HEK293 (cell line): ENCODE results near the gene AP2A1.
A peak's percentile ranks its signal among the peaks of the same experiment; 100 is the strongest.

Source experiments
- CTCF ChIA-PET: fragments of 350-600 bp; formaldehyde crosslinking; extraction: SDS; loops from one replicate; lab custom pipeline; 2021; ENCODE audit warnings: antibody characterized with exemption; lab: Yijun Ruan, JAX
- POLR2A ChIA-PET: fragments of 300-600 bp; formaldehyde crosslinking; extraction: SDS; loops from one replicate; lab custom pipeline; 2020; ENCODE audit warnings: antibody characterized with exemption, inconsistent platforms; lab: Yijun Ruan, JAX
- H3K27ac ChIP-seq: fragments of 200-500 bp; sonication (Bioruptor generic); 2 replicates; pipeline ENCODE4 v1.5.1; 2014; ENCODE audit warnings: low read depth, low read length, control low read depth, inconsistent platforms; ENCODE audit errors: extremely low read depth
- H3K36me3 ChIP-seq, 2 experiments: fragments of 200-500 bp in 1 of 2; sonication (Bioruptor generic) in 1 of 2; 1 replicate in 1 of 2; 2 replicates in 1 of 2; pipeline ENCODE4 v1.5.1; 2014 to 2017; ENCODE audit warnings: inconsistent platforms in 2 of 2, low read length in 2 of 2; ENCODE audit not compliant: control insufficient read depth in 2 of 2, insufficient read depth in 1 of 2
- H3K4me1 ChIP-seq: fragments of 200-500 bp; sonication (Bioruptor generic); 2 replicates; pipeline ENCODE4 v1.5.1; 2014; ENCODE audit warnings: mild to moderate bottlenecking, low read length, inconsistent platforms; ENCODE audit not compliant: control insufficient read depth, insufficient read depth
- H3K4me3 ChIP-seq: 2 replicates; pipeline ENCODE4 v1.5.1; 2011; ENCODE audit warnings: low read depth, mild to moderate bottlenecking, control low read depth, low read length, moderate library complexity
- H3K9me3 ChIP-seq: fragments of 200-500 bp; sonication (Bioruptor generic); 2 replicates; pipeline ENCODE4 v1.5.1; 2014; ENCODE audit warnings: low read depth, low read length, inconsistent platforms; ENCODE audit not compliant: control insufficient read depth, insufficient read depth
- IKZF3 ChIP-seq: fragments of 450-650 bp; IDR thresholded peaks from 2 replicates; pipeline ENCODE4 v1.5.0; 2018; ENCODE audit warnings: missing biosample characterization, mild to moderate bottlenecking, missing genetic modification characterization, moderate library complexity
- PRDM1 ChIP-seq: fragments of 450-650 bp; formaldehyde crosslinking; IDR thresholded peaks from 2 replicates; pipeline ENCODE4; 2016; ENCODE audit warnings: missing biosample characterization, missing genetic modification characterization
- SP3 ChIP-seq: fragments of 450-650 bp; formaldehyde crosslinking; IDR thresholded peaks from 2 replicates; pipeline ENCODE4 v1.5.1; 2016; ENCODE audit warnings: missing biosample characterization, missing genetic modification characterization
- YY1 ChIP-seq: fragments of 450-650 bp; formaldehyde crosslinking; IDR thresholded peaks from 2 replicates; pipeline ENCODE4 v1.5.1; 2018; ENCODE audit warnings: missing biosample characterization, missing genetic modification characterization
- ZNF132 ChIP-seq: fragments of 450-650 bp; formaldehyde crosslinking; IDR thresholded peaks from 2 replicates; pipeline ENCODE4 v1.5.1; 2017; ENCODE audit warnings: missing biosample characterization, missing genetic modification characterization, borderline replicate concordance
- ZNF155 ChIP-seq: fragments of 450-650 bp; formaldehyde crosslinking; IDR thresholded peaks from 2 replicates; pipeline ENCODE4 v1.5.1; 2016; ENCODE audit warnings: missing biosample characterization, missing genetic modification characterization
- ZNF174 ChIP-seq: fragments of 450-650 bp; formaldehyde crosslinking; IDR thresholded peaks from 2 replicates; pipeline ENCODE4 v1.5.0; 2017; ENCODE audit warnings: missing biosample characterization, mild to moderate bottlenecking, missing genetic modification characterization
- ZNF2 ChIP-seq: fragments of 450-650 bp; formaldehyde crosslinking; IDR thresholded peaks from 2 replicates; pipeline ENCODE4 v1.5.1; 2016; ENCODE audit warnings: missing biosample characterization, missing genetic modification characterization
- ZNF214 ChIP-seq: fragments of 450-650 bp; formaldehyde crosslinking; IDR thresholded peaks from 2 replicates; pipeline ENCODE4 v1.5.1; 2017; ENCODE audit warnings: missing biosample characterization, mild to moderate bottlenecking, missing genetic modification characterization, borderline replicate concordance
- ZNF239 ChIP-seq: fragments of 450-650 bp; formaldehyde crosslinking; IDR thresholded peaks from 2 replicates; pipeline ENCODE4 v1.5.1; 2016; ENCODE audit warnings: missing biosample characterization, missing genetic modification characterization
- ZNF324 ChIP-seq: fragments of 450-650 bp; formaldehyde crosslinking; IDR thresholded peaks from 2 replicates; pipeline ENCODE4 v1.5.1; 2016; ENCODE audit warnings: missing biosample characterization, missing genetic modification characterization
- ZNF350 ChIP-seq: fragments of 450-650 bp; formaldehyde crosslinking; IDR thresholded peaks from 2 replicates; pipeline ENCODE4 v1.5.0; 2017; ENCODE audit warnings: missing biosample characterization, mild to moderate bottlenecking, missing genetic modification characterization
- ZNF37A ChIP-seq: fragments of 450-650 bp; IDR thresholded peaks from 2 replicates; pipeline ENCODE4 v1.5.1; 2018; ENCODE audit warnings: missing biosample characterization, missing genetic modification characterization
- ZNF416 ChIP-seq: fragments of 450-650 bp; formaldehyde crosslinking; IDR thresholded peaks from 2 replicates; pipeline ENCODE4 v1.5.1; 2016; ENCODE audit warnings: missing biosample characterization, missing genetic modification characterization
- ZNF426 ChIP-seq: fragments of 450-650 bp; formaldehyde crosslinking; IDR thresholded peaks from 2 replicates; pipeline ENCODE4 v1.5.1; 2017; ENCODE audit warnings: missing biosample characterization, missing genetic modification characterization, mild to moderate bottlenecking, inconsistent platforms, moderate library complexity
- ZNF501 ChIP-seq: fragments of 450-650 bp; formaldehyde crosslinking; IDR thresholded peaks from 2 replicates; pipeline ENCODE4 v1.5.1; 2016; ENCODE audit warnings: missing biosample characterization, missing genetic modification characterization
- ZNF514 ChIP-seq: fragments of 450-650 bp; formaldehyde crosslinking; IDR thresholded peaks from 2 replicates; pipeline ENCODE4 v1.5.1; 2016; ENCODE audit warnings: missing biosample characterization, missing genetic modification characterization
- ZNF558 ChIP-seq: fragments of 450-650 bp; formaldehyde crosslinking; IDR thresholded peaks from 2 replicates; pipeline ENCODE4 v1.5.1; 2016; ENCODE audit warnings: missing biosample characterization, missing genetic modification characterization
- ZNF596 ChIP-seq: fragments of 450-650 bp; IDR thresholded peaks from 2 replicates; pipeline ENCODE4 v1.5.0; 2018; ENCODE audit warnings: missing biosample characterization, mild to moderate bottlenecking, missing genetic modification characterization, moderate library complexity
- ZNF600 ChIP-seq: fragments of 450-650 bp; formaldehyde crosslinking; IDR thresholded peaks from 2 replicates; pipeline ENCODE4 v1.5.1; 2016; ENCODE audit warnings: missing biosample characterization, missing genetic modification characterization
- ZNF629 ChIP-seq: fragments of 450-650 bp; formaldehyde crosslinking; IDR thresholded peaks from 2 replicates; pipeline ENCODE4 v1.5.1; 2017; ENCODE audit warnings: missing biosample characterization, missing genetic modification characterization
- ZNF777 ChIP-seq: fragments of 450-650 bp; formaldehyde crosslinking; IDR thresholded peaks from 2 replicates; pipeline ENCODE4 v1.5.1; 2017; ENCODE audit warnings: missing biosample characterization, missing genetic modification characterization, borderline replicate concordance
- TF ChIP-seq, protein P1 (sequence below): fragments of 450-650 bp; formaldehyde crosslinking; conservative IDR thresholded peaks from 2 replicates; pipeline ENCODE4 v1.5.1; 2016; ENCODE audit warnings: low read depth, missing biosample characterization, missing genetic modification characterization
- TF ChIP-seq, protein P2 (sequence below): fragments of 450-650 bp; formaldehyde crosslinking; IDR thresholded peaks from 2 replicates; pipeline ENCODE4 v1.5.1; 2017; ENCODE audit warnings: missing biosample characterization, missing genetic modification characterization
- TF ChIP-seq, protein P3 (sequence below): fragments of 450-650 bp; formaldehyde crosslinking; IDR thresholded peaks from 2 replicates; pipeline ENCODE4 v1.5.1; 2016; ENCODE audit warnings: missing biosample characterization, missing genetic modification characterization

The AP2A1 gene

DNA sequence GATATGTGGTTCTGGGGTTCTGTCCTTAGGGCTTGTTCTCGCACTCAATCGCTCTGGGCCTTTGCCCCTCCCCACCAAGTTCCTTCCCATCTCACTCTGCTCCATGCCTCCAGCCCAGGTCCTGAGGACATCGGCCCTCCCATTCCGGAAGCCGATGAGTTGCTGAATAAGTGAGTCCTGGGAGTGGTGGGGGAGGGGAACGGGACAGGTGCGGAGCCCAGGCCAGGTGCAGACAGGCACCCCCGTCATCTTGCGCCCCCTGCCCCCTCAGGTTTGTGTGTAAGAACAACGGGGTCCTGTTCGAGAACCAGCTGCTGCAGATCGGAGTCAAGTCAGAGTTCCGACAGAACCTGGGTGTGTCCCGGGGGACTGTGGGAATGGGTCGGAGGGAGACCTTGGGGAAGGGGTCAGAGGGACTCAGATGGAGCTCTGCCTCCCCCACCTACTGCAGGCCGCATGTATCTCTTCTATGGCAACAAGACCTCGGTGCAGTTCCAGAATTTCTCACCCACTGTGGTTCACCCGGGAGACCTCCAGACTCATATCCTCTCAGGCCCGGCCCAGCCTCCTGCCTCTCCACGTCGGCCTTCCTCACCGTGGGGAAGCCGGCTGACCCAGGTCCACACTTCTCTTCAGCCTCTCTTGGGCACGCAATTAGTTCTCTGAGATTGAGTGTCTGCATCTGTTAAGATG is 36.2 kb downstream of the AP2A1 start:
- H3K36me3 ChIP-seq = peaks cover 21 to 71% of the 10 kb centered on the region in 2 experiments; a peak in 2 of 3 replicates
- ChIA-PET POLR2A (interaction anchor here (0.6 to 1.0 kb wide), 2 partner anchors 10 to 32 kb away, joined by 3 to 7 read pairs; partner anchors contain the start of gene FUZ), CTCF (interaction anchor here (0.7 to 1.5 kb wide), 2 partner anchors 14 to 69 kb away, joined by 3 read pairs; no protein-coding TSS in a partner anchor)
- TF ChIP-seq ZNF514 (tag by site-specific recombination) (no peak), ZNF426 (tag by site-specific recombination) (no peak), ZNF324 (tag by site-specific recombination) (no peak)
- TF ChIP-seq, protein P1, sequence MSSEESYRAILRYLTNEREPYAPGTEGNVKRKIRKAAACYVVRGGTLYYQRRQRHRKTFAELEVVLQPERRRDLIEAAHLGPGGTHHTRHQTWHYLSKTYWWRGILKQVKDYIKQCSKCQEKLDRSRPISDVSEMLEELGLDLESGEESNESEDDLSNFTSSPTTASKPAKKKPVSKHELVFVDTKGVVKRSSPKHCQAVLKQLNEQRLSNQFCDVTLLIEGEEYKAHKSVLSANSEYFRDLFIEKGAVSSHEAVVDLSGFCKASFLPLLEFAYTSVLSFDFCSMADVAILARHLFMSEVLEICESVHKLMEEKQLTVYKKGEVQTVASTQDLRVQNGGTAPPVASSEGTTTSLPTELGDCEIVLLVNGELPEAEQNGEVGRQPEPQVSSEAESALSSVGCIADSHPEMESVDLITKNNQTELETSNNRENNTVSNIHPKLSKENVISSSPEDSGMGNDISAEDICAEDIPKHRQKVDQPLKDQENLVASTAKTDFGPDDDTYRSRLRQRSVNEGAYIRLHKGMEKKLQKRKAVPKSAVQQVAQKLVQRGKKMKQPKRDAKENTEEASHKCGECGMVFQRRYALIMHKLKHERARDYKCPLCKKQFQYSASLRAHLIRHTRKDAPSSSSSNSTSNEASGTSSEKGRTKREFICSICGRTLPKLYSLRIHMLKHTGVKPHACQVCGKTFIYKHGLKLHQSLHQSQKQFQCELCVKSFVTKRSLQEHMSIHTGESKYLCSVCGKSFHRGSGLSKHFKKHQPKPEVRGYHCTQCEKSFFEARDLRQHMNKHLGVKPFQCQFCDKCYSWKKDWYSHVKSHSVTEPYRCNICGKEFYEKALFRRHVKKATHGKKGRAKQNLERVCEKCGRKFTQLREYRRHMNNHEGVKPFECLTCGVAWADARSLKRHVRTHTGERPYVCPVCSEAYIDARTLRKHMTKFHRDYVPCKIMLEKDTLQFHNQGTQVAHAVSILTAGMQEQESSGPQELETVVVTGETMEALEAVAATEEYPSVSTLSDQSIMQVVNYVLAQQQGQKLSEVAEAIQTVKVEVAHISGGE = no peak
- H3K4me3 ChIP-seq = no peak overlapping the region
- no peaks in the 10 kb centered on the region for H3K9me3 ChIP-seq
- peak overlapping the region; percentile 31; the same call in 1 of the 2 replicates for H3K27ac ChIP-seq
- no peaks in the 10 kb centered on the region for H3K4me1 ChIP-seq

DNA sequence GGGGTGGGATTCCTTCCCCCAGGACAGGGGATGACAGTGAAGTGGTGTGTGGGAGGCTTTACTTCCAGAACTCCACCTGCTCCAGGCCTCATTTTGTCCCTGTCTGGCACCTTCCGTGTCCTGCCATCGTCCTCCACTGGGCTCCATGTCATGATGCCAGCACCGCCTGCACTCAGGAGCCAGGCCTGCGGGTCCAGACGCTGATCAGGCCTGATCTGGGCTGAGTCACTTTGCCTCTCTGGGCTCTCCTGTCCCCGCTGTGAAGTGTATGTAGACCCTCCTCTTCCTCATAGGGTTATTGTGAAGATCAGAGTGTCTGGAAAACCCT is 36.7 kb downstream of the AP2A1 start:
- TF ChIP-seq ZNF600 (tag by site-specific recombination) (no peak), ZNF37A (tag by site-specific recombination) (no peak), ZNF239 (tag by site-specific recombination) (no peak), ZNF777 (no peak), ZNF501 (tag by site-specific recombination) (no peak), SP3 (no peak)
- TF ChIP-seq, protein P2, sequence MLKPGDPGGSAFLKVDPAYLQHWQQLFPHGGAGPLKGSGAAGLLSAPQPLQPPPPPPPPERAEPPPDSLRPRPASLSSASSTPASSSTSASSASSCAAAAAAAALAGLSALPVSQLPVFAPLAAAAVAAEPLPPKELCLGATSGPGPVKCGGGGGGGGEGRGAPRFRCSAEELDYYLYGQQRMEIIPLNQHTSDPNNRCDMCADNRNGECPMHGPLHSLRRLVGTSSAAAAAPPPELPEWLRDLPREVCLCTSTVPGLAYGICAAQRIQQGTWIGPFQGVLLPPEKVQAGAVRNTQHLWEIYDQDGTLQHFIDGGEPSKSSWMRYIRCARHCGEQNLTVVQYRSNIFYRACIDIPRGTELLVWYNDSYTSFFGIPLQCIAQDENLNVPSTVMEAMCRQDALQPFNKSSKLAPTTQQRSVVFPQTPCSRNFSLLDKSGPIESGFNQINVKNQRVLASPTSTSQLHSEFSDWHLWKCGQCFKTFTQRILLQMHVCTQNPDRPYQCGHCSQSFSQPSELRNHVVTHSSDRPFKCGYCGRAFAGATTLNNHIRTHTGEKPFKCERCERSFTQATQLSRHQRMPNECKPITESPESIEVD (tag by site-specific recombination) = no peak
- Histone ChIP-seq H3K9me3 (no peaks in the 10 kb centered on the region), H3K27ac (peak overlapping the region; percentile 31; the same call in 1 of the 2 replicates), H3K36me3 (peaks cover 21 to 71% of the 10 kb centered on the region in 2 experiments; a peak in 2 of 3 replicates), H3K4me1 (no peaks in the 10 kb centered on the region), H3K4me3 (no peak overlapping the region)
- POLR2A ChIA-PET = interaction anchor here (0.6 to 1.9 kb wide), 2 partner anchors 33 to 41 kb away, joined by 5 to 7 read pairs; no protein-coding TSS in a partner anchor
- CTCF ChIA-PET = interaction anchor here (0.6 to 1.5 kb wide), 2 partner anchors 14 to 144 kb away, joined by 3 read pairs; no protein-coding TSS in a partner anchor

DNA sequence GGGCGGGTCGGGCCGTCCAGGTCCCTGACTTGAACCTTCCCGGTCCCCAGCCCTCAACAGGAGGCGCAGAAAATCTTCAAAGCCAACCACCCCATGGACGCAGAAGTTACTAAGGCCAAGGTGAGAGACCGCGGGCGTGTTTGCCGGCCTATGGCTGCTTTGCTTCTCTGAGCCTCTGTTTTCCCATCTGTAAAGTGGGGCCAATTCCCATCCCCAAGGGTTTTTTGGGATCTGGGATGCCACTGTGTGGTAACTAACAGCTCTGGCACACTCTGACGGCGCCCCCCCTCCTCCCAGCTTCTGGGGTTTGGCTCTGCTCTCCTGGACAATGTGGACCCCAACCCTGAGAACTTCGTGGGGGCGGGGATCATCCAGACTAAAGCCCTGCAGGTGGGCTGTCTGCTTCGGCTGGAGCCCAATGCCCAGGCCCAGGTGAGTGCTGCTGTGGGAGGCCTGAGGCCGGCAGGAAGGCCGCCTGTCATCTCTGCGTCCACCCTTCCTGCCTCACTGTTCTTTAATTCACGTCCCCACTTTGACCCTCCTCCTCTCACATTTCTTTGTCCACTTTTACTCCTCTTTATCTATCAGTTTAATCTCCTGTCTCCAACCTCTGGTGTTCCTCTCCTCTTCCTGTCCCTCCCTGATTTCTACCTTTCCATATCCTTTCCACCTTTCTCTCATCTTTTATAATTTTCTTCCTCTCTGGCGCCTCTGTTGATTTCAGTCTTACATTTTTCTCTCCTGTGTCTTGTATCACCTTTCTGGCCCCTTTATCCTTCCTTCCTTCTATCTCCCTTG is 39.2 kb downstream of the AP2A1 start:
- Histone ChIP-seq H3K4me1 (no peaks in the 10 kb centered on the region; the same call in 1 of the 2 replicates), H3K4me3 (no peak overlapping the region), H3K36me3 (peaks cover 15 to 58% of the 10 kb centered on the region in 2 experiments; a peak in 2 of 3 replicates), H3K9me3 (no peaks in the 10 kb centered on the region), H3K27ac (no peak overlapping the region)
- CTCF ChIA-PET = interaction anchor here (0.5 to 1.6 kb wide), 3 partner anchors 27 to 57 kb away, joined by 3 to 5 read pairs (median 3); no protein-coding TSS in a partner anchor
- POLR2A ChIA-PET = interaction anchor here (1.2 to 1.3 kb wide), 2 partner anchors 39 to 106 kb away, joined by 3 to 5 read pairs; partner anchors contain the start of gene AP2A1
- TF ChIP-seq PRDM1 (tag by site-specific recombination) = peak; percentile 96
- TF ChIP-seq IKZF3 (tag by site-specific recombination) = no peak
- TF ChIP-seq ZNF416 (tag by site-specific recombination) = no peak
- TF ChIP-seq ZNF132 = no peak
- no peak for TF ChIP-seq ZNF596 (tag by site-specific recombination)
- no peak for TF ChIP-seq YY1 (tag by site-specific recombination)
- TF ChIP-seq ZNF629 (tag by site-specific recombination) = no peak
- no peak for TF ChIP-seq ZNF2 (tag by site-specific recombination)
- TF ChIP-seq SP3 = 0 out of 2 replicates have a peak, but pooled peaks have one; percentile 5
- TF ChIP-seq ZNF350 (tag by site-specific recombination) = no peak
- TF ChIP-seq ZNF155 (tag by site-specific recombination) = no peak
- TF ChIP-seq ZNF558 (tag by site-specific recombination) = no peak
- TF ChIP-seq ZNF214 (tag by site-specific recombination) = no peak
- no peak for TF ChIP-seq ZNF174 (tag by site-specific recombination)
- TF ChIP-seq, protein P3, sequence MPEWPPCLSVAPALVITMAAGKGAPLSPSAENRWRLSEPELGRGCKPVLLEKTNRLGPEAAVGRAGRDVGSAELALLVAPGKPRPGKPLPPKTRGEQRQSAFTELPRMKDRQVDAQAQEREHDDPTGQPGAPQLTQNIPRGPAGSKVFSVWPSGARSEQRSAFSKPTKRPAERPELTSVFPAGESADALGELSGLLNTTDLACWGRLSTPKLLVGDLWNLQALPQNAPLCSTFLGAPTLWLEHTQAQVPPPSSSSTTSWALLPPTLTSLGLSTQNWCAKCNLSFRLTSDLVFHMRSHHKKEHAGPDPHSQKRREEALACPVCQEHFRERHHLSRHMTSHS = no peak
